Measurements from ENCODE around the gene MBNL1. TPM values are rescaled to one million over a fixed set of nuclear protein-coding genes. Genes with fewer than 3 reads are reported as not detected.

Gene MBNL1
- total RNA-seq, 1 experiment from 2014 or later, result 140 TPM

DNA sequence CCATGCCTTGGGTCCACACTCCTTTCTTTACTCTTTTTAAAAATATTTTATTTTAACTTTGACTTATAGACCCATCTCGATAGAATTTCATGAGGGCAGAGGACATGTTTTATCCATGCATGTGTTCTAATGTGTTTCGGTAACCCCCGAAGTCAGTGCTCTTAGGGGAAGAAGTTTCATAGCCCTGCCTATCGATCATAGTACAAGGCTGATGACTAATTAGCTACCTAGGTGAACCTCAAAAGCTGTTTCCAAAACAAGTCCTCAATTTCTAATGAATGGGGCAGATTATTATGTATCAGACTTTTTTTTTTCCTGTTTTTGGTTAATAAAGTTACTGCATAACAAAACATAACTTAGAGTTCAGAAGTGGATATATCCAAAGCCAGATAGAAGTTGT, 82.0 kb downstream of the MBNL1 start:
- intact Hi-C loops (cut with micrococcal nuclease; ENCODE audit: unreplicated experiment) (no loop called here), in situ Hi-C loops (cut with HindIII; ENCODE audit: low pct_unique_long_range_greater_than_20kb, low sequenced_read_pairs) (no loop called here)
- no peak overlapping the region for H3K27ac ChIP-seq (ENCODE audit: low read length)
- DNase-seq (ENCODE audit: low read depth, low spot score) (no peak), ATAC-seq (no peak)
- H3K9me3 ChIP-seq (ENCODE audit: control insufficient read depth, insufficient read depth, low read depth, low read length), result no peaks in the 10 kb centered on the region
- TF ChIP-seq TCF7L2 (IDR thresholded peaks at IDR 0.05; ENCODE audit: low read depth, low read length) (no peak), POLR2AphosphoS5 (IDR thresholded peaks at IDR 0.05; ENCODE audit: low read depth, low read length) (no peak), SIN3A (IDR thresholded peaks at IDR 0.05; ENCODE audit: borderline replicate concordance, insufficient read depth, low read depth, low read length) (no peak)
- TF ChIP-seq, protein P1, sequence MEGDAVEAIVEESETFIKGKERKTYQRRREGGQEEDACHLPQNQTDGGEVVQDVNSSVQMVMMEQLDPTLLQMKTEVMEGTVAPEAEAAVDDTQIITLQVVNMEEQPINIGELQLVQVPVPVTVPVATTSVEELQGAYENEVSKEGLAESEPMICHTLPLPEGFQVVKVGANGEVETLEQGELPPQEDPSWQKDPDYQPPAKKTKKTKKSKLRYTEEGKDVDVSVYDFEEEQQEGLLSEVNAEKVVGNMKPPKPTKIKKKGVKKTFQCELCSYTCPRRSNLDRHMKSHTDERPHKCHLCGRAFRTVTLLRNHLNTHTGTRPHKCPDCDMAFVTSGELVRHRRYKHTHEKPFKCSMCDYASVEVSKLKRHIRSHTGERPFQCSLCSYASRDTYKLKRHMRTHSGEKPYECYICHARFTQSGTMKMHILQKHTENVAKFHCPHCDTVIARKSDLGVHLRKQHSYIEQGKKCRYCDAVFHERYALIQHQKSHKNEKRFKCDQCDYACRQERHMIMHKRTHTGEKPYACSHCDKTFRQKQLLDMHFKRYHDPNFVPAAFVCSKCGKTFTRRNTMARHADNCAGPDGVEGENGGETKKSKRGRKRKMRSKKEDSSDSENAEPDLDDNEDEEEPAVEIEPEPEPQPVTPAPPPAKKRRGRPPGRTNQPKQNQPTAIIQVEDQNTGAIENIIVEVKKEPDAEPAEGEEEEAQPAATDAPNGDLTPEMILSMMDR (IDR thresholded peaks at IDR 0.05), result no peak
- TF ChIP-seq, protein P2, sequence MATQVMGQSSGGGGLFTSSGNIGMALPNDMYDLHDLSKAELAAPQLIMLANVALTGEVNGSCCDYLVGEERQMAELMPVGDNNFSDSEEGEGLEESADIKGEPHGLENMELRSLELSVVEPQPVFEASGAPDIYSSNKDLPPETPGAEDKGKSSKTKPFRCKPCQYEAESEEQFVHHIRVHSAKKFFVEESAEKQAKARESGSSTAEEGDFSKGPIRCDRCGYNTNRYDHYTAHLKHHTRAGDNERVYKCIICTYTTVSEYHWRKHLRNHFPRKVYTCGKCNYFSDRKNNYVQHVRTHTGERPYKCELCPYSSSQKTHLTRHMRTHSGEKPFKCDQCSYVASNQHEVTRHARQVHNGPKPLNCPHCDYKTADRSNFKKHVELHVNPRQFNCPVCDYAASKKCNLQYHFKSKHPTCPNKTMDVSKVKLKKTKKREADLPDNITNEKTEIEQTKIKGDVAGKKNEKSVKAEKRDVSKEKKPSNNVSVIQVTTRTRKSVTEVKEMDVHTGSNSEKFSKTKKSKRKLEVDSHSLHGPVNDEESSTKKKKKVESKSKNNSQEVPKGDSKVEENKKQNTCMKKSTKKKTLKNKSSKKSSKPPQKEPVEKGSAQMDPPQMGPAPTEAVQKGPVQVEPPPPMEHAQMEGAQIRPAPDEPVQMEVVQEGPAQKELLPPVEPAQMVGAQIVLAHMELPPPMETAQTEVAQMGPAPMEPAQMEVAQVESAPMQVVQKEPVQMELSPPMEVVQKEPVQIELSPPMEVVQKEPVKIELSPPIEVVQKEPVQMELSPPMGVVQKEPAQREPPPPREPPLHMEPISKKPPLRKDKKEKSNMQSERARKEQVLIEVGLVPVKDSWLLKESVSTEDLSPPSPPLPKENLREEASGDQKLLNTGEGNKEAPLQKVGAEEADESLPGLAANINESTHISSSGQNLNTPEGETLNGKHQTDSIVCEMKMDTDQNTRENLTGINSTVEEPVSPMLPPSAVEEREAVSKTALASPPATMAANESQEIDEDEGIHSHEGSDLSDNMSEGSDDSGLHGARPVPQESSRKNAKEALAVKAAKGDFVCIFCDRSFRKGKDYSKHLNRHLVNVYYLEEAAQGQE (IDR thresholded peaks at IDR 0.05; ENCODE audit: insufficient read depth in 1 of 2, low read depth in 2 of 2, low read length in 1 of 2), result no peak
- no peaks in the 10 kb centered on the region; the same call in 1 of the 2 replicates for H3K4me1 ChIP-seq (ENCODE audit: control insufficient read depth, insufficient read depth, low read length)
- BruUV-seq (replicated peaks), result no TSS peak
- ChIA-PET POLR2A (no interaction called here), CTCF (no interaction called here)
- H3K4me3 ChIP-seq (ENCODE audit: low read depth in 2 of 2, low read length in 2 of 2), result no peak overlapping the region
- H3K27me3 ChIP-seq (ENCODE audit: control insufficient read depth, insufficient read depth, low read length), result no peaks in the 10 kb centered on the region
- no peaks in the 10 kb centered on the region; the same call in 1 of the 2 replicates for H3K36me3 ChIP-seq (ENCODE audit: control insufficient read depth, insufficient read depth, low read length)

DNA sequence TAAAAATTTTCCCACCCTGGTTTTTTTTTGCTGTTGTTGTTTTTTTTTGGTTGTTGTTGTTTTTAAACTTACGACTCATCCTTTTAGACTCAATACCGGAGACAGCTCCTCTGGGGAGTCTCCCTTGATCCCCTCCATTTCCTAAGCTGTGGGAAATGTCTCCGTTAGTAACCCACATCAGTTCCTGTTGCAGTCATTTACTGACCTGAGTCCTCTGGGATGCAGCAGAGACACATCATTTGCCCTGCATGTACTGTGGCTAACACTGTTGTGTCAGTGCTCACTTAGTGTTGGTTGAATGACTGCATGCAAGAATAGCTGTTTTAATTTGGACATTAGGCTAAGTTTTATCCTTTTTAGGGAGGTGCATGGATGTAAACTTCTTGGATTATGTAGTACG, 83.8 kb downstream of the MBNL1 start:
- BruUV-seq (replicated peaks), result no TSS peak
- no peak for DNase-seq (ENCODE audit: low read depth, low spot score)
- Histone ChIP-seq H3K27me3 (ENCODE audit: control insufficient read depth, insufficient read depth, low read length) (no peaks in the 10 kb centered on the region), H3K4me1 (ENCODE audit: control insufficient read depth, insufficient read depth, low read length) (no peaks in the 10 kb centered on the region; the same call in 1 of the 2 replicates), H3K27ac (ENCODE audit: low read length) (no peak overlapping the region), H3K36me3 (ENCODE audit: control insufficient read depth, insufficient read depth, low read length) (no peaks in the 10 kb centered on the region; the same call in 1 of the 2 replicates), H3K4me3 (ENCODE audit: low read depth in 2 of 2, low read length in 2 of 2) (no peak overlapping the region), H3K9me3 (ENCODE audit: control insufficient read depth, insufficient read depth, low read depth, low read length) (no peaks in the 10 kb centered on the region)
- TF ChIP-seq, protein P1 (IDR thresholded peaks at IDR 0.05), result no peak
- TF ChIP-seq, protein P2 (IDR thresholded peaks at IDR 0.05; ENCODE audit: insufficient read depth in 1 of 2, low read depth in 2 of 2, low read length in 1 of 2), result no peak
- no peak for TF ChIP-seq TCF7L2 (IDR thresholded peaks at IDR 0.05; ENCODE audit: low read depth, low read length)
- no peak for TF ChIP-seq POLR2AphosphoS5 (IDR thresholded peaks at IDR 0.05; ENCODE audit: low read depth, low read length)
- TF ChIP-seq SIN3A (IDR thresholded peaks at IDR 0.05; ENCODE audit: borderline replicate concordance, insufficient read depth, low read depth, low read length), result no peak
- in situ Hi-C loops (cut with HindIII; ENCODE audit: low pct_unique_long_range_greater_than_20kb, low sequenced_read_pairs) (no loop called here), intact Hi-C loops (cut with micrococcal nuclease; ENCODE audit: unreplicated experiment) (no loop called here)
- ChIA-PET POLR2A (interaction anchor here (0.6 kb wide), 1 partner anchor 24 kb away, joined by 3 read pairs; no protein-coding TSS in a partner anchor), CTCF (interaction anchor here (0.6 kb wide), 1 partner anchor 37 kb away, joined by 4 read pairs; no protein-coding TSS in a partner anchor)
- ATAC-seq, result no peak

All from Panc1 (cell line).